M059J (cell line): ENCODE results near the gene FAS. TPM values are rescaled to one million over a fixed set of nuclear protein-coding genes. Genes with fewer than 3 reads are reported as not detected.
"Not testable (repeated sequence)": the region's sequence is repeated elsewhere in the genome, so short reads cannot be mapped to it uniquely, and the experiment has no call there.

ENCODE experiments used
- DNase-seq: peaks from one replicate; pipeline ENCODE4 v3.0.0-alpha.2; 2012; ENCODE audit warnings: low read depth
- total RNA-seq: library from RNA; depleted of rRNA; stranded (reverse); fragments of >200 nt; shearing (Covaris generic); gene quantifications from 2 replicates; pipeline ENCODE4 v1.2.3, GENCODE V29; 2014

FAS gene
- total RNA-seq, 1 experiment from 2014 or later, result 21.2 TPM

DNA sequence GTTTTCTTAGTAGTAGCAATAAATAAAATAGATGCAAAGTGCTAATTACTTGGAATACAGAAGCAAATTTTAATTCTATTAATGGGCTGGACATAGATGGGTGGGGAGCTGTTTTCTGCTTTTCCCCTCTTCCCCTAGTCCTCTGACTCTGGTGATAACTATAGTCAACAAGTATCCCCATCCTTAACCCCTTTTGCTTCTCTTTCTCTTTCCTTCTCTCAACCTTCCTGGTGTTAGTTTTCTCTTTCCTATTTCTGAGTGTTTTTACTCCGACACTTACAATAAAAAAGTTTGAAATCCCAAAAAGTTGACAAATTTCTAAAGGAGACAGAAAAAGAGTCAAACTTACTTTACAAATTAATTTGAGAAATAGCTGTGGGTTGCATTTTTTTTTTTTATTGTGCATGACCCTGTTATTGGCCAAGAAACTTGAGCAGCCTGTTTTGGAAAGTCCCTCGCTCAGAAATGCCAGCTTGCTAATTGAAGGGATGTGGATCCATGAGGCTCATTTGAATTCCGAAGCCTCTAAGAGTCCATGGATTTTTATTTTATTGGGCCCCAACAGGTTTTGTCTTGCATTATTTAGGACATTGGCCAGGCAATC, 2.4 kb downstream of the FAS start:
- peak; percentile 37 for DNase-seq

DNA sequence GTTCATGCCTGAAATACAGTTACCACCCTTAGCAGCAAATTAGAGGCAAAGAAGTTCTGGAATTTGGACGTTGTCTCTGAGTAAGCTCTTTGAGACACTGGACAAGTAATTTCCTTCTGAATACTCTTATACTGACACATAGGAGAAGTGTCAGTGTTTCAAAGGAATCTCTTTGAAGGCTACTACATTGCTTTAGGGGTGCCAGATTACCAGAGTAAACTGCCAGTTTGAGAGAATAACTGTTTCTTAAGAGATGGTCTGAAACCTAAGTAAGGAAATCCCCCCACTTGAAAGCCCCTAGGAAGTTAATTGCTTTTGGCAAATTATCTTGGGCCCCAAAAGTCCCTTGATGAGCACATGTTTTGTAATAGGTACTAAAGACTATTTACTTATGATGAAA, 3.4 kb downstream of the FAS start:
- peak; percentile 44 for DNase-seq

DNA sequence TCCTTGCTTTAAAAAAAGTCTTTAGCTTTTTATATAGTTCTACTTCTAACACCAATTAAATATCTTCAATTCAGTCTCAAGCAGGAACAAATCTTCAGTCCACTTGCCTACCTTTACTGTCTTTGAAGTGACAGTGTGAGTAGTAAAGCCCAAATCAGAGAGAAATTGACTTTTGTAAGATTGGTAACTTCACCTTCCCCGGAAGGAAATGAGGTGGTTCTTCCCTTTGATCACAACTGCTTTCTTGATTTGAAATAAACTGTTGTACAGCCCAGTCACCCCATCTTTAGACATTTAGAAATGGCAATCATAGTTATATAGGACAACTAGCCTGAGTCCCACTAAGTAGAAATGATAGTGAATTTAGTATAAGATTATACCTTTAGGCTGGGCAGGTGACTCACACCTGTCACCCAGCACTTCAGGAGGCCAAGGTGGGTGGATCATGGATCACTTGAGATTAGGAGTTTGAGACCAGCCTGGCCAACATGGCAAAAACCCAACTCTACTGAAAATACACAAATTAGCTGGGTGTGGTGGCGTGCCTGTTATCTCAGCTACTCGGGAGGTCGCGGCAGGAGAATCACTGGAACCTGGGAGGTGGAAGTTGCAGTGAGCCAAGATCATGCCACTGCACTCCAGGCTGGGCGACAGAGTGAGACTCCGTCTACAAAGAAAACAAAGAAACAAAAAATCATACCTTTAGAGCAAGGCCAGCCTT, 4.7 kb downstream of the FAS start:
- DNase-seq, result no peak

DNA sequence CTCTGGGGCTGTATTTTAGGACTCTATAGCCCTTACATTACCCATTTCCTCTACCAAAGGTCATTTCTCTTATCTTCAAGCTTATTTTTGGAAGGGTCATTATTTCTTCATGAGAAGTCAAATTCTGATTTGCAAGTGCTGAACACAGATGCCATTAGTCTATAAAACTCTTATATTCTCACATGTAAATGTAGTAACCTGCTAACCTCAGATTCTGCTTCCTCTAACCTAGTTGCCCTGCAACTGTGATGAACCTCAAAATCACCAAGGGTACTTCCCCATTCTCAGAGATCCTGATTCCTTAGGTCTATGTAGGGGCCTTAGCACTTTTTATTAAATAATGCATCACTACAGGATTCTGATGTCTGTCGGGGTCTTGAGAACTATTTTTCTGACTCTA, 6.3 kb downstream of the FAS start:
- DNase-seq, result no peak

DNA sequence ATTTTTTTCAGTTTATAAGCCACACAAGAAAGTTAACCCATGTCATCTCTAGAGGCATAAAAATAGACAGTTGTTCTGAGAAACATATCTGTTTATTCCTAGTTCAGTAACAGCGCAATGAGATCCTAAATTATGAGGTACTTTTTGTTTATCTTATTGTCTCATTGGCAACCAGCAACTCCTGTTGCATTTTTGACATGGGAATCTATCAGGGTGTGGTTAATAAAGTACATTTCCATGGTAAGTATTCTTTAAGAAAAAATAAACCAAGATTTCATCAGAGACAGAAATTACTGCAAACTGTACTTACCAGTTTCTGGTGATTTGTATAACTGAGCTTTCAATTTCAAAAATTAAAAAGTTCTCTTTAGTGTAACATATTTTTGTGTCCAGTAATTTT, 9.0 kb downstream of the FAS start:
- DNase-seq, result peak; percentile 34

DNA sequence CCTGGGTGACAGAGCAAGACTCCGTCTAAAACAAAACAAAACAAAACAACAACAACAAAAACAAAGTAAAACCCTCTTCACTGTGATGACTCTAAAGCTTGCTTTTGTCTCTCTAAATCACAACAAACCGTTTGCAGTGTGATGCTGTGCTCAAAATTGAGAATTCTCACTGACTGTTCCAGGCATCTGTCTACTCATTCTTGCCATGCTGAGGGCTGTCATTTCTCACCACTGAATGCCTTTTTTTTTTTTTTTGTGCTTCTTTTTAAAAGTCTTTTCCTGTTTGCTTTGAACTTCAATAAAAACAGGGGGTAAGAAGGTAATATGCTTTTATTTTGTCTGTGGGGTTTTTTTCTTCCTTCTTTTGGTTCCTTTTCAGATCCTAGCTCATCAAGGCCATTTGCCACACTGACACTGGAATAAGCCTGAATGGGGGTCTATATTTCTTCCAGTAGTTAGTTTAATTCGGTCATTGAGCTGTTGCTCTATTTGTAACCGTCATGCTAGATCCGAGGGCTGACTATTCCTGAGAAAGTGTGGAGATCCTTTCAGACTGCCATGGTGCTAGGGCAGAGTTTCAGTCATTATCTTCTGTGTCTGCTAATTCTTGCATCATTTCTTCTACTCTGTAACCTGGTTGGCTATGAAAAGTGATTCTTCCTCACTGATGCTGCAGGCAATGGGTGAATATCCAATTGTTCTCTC, 10.6 kb downstream of the FAS start:
- no peak for DNase-seq

DNA sequence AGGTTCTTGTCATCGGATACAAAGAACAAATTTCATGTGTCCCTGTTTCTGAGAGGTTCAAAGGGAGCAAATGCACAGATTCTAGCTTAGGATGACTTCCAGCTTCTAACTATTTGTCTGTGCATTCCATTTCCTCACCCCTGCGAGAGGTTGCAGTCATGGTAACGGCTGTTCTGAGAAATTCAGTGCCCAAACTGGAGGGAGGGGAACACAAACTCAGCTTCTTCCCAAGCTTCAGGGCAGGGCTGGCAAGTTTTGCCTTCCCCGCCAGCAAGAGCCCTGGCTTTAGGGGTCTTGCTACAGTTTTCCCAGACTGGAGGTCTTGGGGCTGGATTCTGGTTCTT, 11.1 kb downstream of the FAS start:
- DNase-seq, result no peak

DNA sequence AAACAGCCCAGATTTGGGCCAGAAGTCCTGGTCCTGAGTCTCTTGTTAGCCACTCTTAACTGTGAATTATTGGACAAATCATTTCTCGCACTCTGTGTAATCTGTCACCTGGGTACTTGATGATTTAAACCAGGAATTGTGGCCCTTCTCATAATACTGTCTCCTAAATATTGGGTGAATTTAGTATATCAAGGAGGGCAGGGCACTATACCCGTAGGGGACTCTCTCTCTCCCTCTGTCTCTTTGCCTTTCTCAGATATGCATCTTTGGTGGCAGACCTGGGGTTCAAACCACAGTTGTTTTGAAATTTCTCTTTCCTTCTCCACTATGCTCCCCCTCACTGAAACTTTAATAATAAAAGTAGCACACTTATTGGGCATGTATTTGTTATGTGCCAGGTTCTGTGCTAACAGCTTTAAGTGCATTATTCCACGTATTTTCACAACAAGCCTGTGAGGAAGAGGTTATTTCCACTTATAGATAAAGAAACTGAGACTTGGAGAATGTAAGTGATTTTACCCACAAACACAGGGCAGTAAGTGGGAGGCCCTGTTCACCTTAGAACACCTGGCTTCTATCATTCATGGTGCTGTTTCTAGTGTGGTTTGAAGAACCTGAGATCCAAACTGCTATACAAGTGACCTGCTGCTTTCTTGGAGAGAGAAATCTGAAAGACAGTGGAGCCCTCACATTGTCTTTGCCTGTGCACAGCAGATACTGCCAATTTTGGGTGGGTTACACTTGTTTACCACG, 11.8 kb downstream of the FAS start:
- DNase-seq, result no peak

DNA sequence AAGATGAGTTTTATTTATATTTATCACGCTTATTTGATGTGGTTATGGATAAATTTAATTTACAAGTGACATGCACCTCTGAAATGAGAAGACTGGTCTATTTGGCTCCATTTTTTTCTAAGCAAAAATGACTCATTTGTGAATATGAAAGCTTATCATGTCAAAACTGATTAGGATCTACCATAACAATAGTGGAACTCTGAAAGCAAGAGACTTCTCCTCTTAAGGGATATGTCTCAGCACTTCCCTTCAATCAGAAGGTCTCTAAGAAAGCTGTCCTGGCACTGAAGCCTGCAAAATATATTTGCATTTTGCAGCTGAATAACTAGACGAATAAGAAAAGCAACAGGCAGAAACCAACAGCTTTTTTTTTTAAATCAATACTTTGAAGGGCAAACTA, 12.7 kb downstream of the FAS start:
- DNase-seq, result no peak

DNA sequence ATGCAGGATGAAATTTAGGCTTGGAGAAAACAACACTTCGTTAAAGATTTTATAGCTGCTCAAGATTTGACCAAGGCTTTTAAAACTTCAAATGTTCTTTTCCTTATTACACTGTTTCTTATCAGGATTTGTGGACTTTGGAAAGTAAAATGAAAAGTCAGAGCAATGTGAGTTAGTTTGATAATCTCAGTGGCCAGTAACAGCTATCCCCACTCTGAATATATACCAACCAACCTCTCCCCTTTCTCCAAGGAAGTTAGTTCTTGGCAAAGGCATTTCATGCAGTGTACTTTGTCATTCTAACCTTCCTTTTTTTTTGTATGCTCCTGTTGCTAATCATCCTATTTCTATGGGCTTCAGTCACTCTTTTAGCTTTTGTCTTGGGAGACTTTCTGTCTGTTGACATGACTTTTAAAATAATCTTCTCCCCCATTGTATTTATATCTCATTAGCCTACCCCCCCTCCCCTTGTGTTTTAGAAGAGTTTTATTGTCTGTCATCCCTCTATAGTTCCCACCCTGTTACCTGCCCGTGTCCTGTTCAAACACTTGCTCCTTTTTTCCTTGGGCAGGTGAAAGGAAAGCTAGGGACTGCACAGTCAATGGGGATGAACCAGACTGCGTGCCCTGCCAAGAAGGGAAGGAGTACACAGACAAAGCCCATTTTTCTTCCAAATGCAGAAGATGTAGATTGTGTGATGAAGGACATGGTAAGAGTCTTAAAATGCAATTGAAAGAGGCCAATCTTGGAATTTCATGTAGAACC, 16.7 kb downstream of the FAS start:
- no peak for DNase-seq

DNA sequence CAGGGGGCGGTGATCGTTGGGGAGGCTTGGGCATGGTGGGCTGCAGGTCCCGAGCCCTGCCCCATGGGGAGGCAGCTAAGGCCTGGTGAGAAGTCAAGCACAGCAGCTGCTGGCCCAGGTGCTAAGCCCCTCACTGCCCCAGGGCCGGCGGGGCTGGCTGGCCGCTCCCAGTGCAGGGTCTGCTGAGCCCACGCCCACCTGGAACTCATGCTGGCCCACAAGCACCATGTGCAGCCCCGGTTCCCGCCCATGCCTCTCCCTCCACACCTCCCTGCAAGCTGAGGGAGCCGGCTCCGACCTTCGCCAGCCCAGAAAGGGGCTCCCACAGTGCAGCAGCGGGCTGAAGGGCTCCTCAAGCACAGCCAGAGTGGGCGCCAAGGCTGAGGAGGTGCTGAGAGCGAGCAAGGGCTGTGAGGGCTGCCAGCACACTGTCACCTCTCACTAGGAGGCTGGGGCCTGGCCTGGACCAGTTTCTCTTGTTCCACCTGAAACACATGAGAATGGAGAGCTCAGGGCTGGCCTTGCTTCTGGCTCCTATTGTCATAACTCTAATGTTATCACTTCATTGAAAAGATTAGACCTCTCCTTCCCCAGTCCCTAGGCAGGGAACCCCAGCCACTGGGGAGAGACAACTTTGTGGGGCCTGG, 28.2 kb downstream of the FAS start:
- not testable (repeated sequence) for DNase-seq

DNA sequence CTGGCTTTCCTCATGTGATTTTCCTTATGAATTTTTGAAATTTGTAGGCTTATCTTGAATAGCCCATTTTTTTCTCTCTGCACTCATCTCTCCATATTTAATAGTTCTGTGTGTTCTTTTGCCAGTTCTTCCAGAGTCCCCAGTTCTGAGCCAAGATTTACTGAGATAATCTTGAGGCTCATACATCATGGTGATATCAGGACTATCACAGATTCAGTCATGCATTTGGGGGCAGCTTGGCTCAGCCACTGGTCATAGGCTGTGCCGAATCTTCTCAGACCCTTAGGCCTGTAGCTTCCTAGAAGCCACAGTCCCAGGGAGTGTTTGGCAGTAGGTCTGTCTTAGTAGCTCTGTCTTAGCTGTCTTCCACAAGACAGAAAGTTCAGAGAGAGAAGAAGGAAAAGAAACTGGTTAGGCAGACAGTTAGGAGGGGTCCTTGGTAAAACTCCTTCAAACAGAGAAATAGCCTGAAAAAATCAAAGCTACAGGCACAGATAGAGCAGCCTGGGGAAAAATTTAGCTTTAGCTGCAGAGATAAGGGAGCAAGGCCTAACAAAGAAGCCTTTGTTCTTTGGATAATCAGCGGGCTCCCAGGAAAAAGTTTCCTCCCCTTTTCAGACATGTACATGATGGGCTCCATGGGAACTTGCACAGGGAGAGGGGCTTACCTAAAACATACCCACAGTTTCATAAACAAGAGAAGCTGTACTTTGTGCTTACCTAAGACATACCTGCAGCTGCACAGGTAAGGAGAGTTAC, 29.1 kb downstream of the FAS start:
- DNase-seq, result no peak

DNA sequence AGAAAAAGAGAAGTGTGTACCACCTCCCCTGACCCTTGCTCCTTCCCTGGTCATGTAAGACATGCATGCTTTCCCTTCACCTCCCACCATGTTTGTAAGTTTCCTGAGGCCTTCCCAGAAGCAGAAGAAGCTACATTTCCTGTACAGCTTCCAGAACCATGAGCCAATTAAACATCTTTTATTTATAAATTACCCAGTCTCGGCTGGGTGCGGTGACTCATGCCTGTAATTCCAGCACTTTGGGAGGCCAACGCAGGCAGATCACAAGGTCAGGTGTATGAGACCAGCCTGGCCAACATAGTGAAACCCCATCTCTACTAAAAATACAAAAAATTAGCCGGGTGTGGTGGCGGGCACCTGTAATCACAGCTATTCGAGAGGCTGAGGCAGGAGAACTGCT, 30.9 kb downstream of the FAS start:
- DNase-seq, result peak; percentile 68

DNA sequence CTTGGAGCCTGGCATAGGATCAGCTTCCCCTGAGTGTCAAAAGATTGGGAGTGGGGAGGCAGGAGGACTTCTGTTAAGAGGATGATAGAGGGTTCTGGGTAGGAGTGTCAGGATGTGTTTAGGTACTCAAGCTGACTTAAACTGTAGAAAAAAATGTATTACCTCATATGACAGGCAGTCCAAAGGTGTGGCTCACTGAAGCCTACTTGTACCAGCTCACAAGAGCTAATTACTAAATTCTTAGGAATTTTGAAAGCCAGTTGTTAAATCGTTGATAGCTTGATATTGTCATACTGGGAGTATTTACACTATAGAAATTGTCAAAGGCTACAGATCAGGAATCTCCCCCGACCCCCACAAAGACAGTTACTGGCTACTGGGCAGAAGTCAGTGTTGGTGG, 32.1 kb downstream of the FAS start:
- DNase-seq, result no peak

DNA sequence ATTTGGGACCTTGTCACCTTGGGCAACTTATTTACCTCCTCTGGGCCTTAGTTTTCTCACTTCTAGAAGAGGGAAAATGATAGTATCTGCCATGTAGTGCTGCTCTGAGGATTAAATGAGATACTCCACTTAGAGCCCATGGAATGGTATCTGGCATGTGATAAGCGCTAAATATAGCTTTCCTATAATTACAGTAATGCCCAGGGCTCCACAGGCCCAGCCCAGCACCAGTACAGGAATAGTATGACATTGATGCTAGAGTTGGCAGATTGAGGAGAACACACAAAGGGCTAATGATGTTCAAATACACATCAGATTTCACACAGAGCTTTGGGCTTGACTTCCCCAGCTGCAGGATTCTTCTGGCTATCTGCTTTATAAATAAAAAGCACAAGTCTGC, 34.9 kb downstream of the FAS start:
- no peak for DNase-seq

DNA sequence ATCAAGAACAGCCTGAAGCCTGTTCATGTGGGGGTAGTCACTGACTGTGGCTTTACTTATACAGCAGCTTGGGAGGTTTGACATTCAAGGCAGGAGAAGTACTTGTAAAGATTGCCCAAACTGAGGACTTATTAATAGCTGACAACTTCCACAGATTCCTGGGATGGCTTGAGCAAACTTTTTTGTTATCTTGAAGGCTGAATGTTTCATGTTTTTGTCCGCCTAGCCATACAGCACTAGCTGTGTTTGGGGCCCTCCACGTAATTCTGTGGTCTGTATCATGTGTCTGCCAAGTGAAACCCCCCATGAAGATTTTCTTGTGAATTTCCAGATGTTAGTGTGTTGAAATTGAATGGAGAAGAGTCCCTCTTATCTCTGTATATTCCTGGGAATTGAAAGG, 38.6 kb downstream of the FAS start:
- DNase-seq, result no peak

DNA sequence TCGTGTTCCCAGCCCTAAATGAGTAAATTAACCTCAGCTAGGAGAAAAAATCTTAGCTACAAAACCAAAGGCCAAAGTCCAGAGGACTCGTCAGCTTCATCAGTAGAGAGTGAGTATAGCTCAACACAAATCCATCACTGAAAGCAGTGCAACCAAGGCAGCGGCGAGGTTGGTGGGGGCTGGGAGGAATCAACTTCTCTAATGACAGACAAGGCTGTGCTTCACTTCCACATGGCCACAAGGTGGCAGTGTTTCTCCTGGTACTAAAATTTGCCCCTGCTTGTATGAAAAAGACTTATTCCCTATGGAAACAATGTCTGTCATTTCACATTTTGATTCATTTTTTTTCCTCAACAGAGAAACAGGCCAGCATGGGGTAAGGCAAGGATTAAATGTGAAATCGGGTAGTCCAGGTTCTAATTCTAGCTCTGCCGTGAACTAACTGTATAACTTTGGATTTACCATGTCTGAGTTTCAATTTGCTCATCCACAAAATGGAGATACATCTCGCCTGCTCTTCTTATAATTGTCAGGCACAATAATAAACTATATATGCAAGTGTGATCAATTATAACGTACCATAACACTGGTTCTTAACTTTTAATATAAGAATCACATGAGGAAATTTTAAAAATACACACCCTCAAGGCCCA, 39.3 kb downstream of the FAS start:
- peak; percentile 76 for DNase-seq

DNA sequence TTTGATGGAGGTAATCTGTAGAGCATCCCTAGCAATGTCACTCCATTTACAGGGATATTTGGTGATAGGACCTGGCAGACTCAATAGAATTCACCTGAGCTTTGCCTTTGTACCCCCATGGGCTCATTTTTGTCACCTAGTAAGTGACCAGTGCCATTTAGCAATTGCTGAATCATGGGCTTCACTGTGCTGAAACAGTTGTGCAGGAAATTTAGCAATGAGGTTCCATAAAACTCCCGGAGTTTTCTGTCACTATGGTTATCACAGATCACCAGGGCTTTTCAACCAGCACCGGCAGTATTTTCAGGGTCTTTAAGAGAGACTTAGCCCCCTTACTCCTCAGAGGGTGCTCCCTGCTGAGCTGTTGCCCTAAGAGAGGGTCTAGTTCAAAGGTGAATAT, 40.2 kb downstream of the FAS start:
- no peak for DNase-seq

DNA sequence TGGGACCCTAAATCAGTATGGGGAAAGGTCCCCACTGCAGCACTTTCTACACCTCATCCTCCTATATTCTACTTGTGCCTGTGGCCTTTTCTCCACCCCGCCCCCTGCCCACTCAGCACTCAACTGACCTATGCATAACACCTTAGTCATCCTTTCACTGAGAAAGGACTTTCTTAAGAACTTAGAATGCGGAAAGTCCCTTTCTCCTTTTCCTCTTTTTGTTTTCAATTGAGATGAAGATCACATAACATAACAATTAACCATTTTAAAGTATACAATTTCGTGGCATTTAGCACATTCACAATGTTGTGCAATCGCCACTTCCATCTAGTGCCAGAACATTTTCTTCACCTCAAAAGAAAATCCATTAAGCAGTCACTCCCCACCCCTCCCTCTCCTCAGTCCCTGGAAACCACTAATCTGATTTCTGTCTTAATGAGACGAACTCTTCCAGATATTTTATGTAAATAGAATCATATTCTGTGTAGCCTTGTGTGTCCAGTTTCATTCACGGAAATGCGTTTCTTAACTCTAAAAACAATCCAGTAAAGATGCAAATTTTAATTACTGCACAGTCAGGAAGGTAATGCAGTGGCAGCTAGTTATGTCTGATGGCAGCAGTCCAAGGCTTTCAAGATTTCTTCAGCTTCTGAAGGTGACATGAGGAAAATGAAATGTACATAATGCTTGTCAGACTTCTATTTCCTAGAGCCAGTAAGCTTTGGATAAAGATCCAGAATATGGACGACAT, 41.7 kb downstream of the FAS start:
- peak; percentile 80 for DNase-seq
